Measurements from ENCODE around the gene WDR59. TPM values are rescaled to one million over a fixed set of nuclear protein-coding genes. Genes with fewer than 3 reads are reported as not detected.

Gene WDR59
- total and polyA plus RNA-seq, 2 donors from 2014 or later = 32.6 to 60.0 TPM

DNA sequence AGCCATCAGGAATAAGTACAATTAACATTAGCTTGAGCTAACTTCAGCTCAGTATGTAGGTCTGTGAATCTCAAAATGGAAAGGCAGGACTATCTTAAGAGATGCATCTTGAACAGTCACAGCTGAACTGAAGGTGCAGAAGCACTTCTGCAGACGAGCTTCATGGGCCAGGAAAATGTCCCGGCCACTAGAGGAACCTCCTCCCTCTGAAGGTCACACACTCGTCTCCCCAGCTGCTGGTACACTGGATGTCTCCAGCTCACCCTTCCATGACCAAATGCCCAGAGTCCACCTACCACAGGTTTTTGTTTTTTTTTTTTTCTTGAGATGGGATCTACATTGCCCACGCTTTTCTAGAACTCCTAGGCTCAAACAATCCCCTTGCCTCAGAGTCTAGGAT is 33.2 kb downstream of the WDR59 start:
- Histone ChIP-seq H3K9me3 (ENCODE audit: control insufficient read depth in 2 of 3, insufficient read depth in 1 of 3, low read length in 3 of 3) (no peaks in the 10 kb centered on the region), H3K9ac (ENCODE audit: low read length in 3 of 3) (no peak overlapping the region), H3K27ac (ENCODE audit: low read depth in 2 of 2, low read length in 2 of 2) (peak overlapping the region in 1 of 2 donors; percentile 51), H3K4me1 (ENCODE audit: control insufficient read depth in 2 of 3, insufficient read depth in 2 of 3, low read depth in 1 of 3, low read length in 3 of 3) (peaks cover 0 to 6% (median 0%) of the 10 kb centered on the region in 3 donors), H3K36me3 (ENCODE audit: control insufficient read depth in 2 of 3, insufficient read depth in 3 of 3, low read length in 3 of 3) (peaks cover 3 to 32% (median 12%) of the 10 kb centered on the region in 3 donors), H3K27me3 (ENCODE audit: control insufficient read depth, insufficient read depth, low read length) (no peaks in the 10 kb centered on the region), H3K4me3 (ENCODE audit: low read length in 3 of 3) (no peak overlapping the region)
- no peak for FAIRE-seq
- peak in 3 of 5 donors; percentile 20 to 62 (median 43) for DNase-seq
- TF ChIP-seq, protein P1, sequence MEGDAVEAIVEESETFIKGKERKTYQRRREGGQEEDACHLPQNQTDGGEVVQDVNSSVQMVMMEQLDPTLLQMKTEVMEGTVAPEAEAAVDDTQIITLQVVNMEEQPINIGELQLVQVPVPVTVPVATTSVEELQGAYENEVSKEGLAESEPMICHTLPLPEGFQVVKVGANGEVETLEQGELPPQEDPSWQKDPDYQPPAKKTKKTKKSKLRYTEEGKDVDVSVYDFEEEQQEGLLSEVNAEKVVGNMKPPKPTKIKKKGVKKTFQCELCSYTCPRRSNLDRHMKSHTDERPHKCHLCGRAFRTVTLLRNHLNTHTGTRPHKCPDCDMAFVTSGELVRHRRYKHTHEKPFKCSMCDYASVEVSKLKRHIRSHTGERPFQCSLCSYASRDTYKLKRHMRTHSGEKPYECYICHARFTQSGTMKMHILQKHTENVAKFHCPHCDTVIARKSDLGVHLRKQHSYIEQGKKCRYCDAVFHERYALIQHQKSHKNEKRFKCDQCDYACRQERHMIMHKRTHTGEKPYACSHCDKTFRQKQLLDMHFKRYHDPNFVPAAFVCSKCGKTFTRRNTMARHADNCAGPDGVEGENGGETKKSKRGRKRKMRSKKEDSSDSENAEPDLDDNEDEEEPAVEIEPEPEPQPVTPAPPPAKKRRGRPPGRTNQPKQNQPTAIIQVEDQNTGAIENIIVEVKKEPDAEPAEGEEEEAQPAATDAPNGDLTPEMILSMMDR (IDR thresholded peaks at IDR 0.05; ENCODE audit: borderline replicate concordance, extremely low read depth, insufficient read depth) = no peak
- intact Hi-C loops (cut with DNase I) = no loop called here

- Histone ChIP-seq H3K4me1 (ENCODE audit: control insufficient read depth in 2 of 3, insufficient read depth in 2 of 3, low read depth in 1 of 3, low read length in 3 of 3) (peaks cover 0 to 6% (median 0%) of the 10 kb centered on the region in 3 donors), H3K36me3 (ENCODE audit: control insufficient read depth in 2 of 3, insufficient read depth in 3 of 3, low read length in 3 of 3) (peaks cover 3 to 29% (median 13%) of the 10 kb centered on the region in 3 donors), H3K9ac (ENCODE audit: low read length in 3 of 3) (no peak overlapping the region), H3K27me3 (ENCODE audit: control insufficient read depth, insufficient read depth, low read length) (no peaks in the 10 kb centered on the region), H3K9me3 (ENCODE audit: control insufficient read depth in 2 of 3, insufficient read depth in 1 of 3, low read length in 3 of 3) (no peaks in the 10 kb centered on the region), H3K4me3 (ENCODE audit: low read length in 3 of 3) (no peak overlapping the region), H3K27ac (ENCODE audit: low read depth in 2 of 2, low read length in 2 of 2) (peak overlapping the region in 1 of 2 donors; percentile 9)
- DNase-seq (no peak), FAIRE-seq (no peak)
- intact Hi-C loops (cut with DNase I) = no loop called here
- TF ChIP-seq, protein P1 (IDR thresholded peaks at IDR 0.05; ENCODE audit: borderline replicate concordance, extremely low read depth, insufficient read depth) = no peak
These were observed 33.7 kb downstream of the WDR59 start for GRCh38 chr16:74951206-74951605.

DNA sequence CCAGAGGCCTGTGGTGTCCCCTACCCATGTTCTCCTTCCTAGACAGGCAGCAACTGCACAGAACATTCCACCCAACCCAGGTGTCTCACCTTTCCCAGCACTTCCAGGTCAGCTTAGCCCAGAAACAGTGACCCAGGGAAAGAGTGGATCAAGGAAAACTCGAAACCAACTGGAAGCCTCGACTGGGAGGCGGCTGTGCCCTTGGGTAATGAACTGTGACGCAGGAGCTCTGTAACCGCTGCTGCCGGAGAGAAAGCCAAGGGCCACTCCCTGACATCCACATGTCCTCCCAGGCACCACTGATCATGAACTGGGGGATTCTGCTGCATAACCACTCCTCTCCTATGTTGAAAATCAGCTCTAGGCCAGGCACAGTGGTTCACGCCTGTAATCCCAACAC is 34.4 kb downstream of the WDR59 start:
- FAIRE-seq = no peak
- no peak overlapping the region for H3K9ac ChIP-seq (ENCODE audit: low read length in 3 of 3)
- H3K4me1 ChIP-seq (ENCODE audit: control insufficient read depth in 2 of 3, insufficient read depth in 2 of 3, low read depth in 1 of 3, low read length in 3 of 3) = peaks cover 0 to 6% (median 0%) of the 10 kb centered on the region in 3 donors
- no peaks in the 10 kb centered on the region for H3K27me3 ChIP-seq (ENCODE audit: control insufficient read depth, insufficient read depth, low read length)
- TF ChIP-seq, protein P1 (IDR thresholded peaks at IDR 0.05; ENCODE audit: borderline replicate concordance, extremely low read depth, insufficient read depth) = no peak
- H3K4me3 ChIP-seq (ENCODE audit: low read length in 3 of 3) = no peak overlapping the region
- H3K27ac ChIP-seq (ENCODE audit: low read depth in 2 of 2, low read length in 2 of 2) = peak overlapping the region in 1 of 2 donors; percentile 7
- H3K9me3 ChIP-seq (ENCODE audit: control insufficient read depth in 2 of 3, insufficient read depth in 1 of 3, low read length in 3 of 3) = no peaks in the 10 kb centered on the region
- peak in 4 of 5 donors; percentile 48 to 69 (median 50) for DNase-seq
- peaks cover 3 to 26% (median 10%) of the 10 kb centered on the region in 3 donors for H3K36me3 ChIP-seq (ENCODE audit: control insufficient read depth in 2 of 3, insufficient read depth in 3 of 3, low read length in 3 of 3)
- intact Hi-C loops (cut with DNase I) = no loop called here

- Histone ChIP-seq H3K9ac (ENCODE audit: low read length in 3 of 3) (no peak overlapping the region), H3K4me1 (ENCODE audit: control insufficient read depth in 2 of 3, insufficient read depth in 2 of 3, low read depth in 1 of 3, low read length in 3 of 3) (peaks cover 0 to 6% (median 0%) of the 10 kb centered on the region in 3 donors), H3K27ac (ENCODE audit: low read depth in 2 of 2, low read length in 2 of 2) (no peak overlapping the region), H3K27me3 (ENCODE audit: control insufficient read depth, insufficient read depth, low read length) (no peaks in the 10 kb centered on the region), H3K36me3 (ENCODE audit: control insufficient read depth in 2 of 3, insufficient read depth in 3 of 3, low read length in 3 of 3) (peaks cover under 1 to 23% (median 7%) of the 10 kb centered on the region in 3 donors), H3K4me3 (ENCODE audit: low read length in 3 of 3) (no peak overlapping the region), H3K9me3 (ENCODE audit: control insufficient read depth in 2 of 3, insufficient read depth in 1 of 3, low read length in 3 of 3) (no peaks in the 10 kb centered on the region)
- intact Hi-C loops (cut with DNase I) = no loop called here
- FAIRE-seq = no peak
- DNase-seq = no peak
- TF ChIP-seq, protein P1 (IDR thresholded peaks at IDR 0.05; ENCODE audit: borderline replicate concordance, extremely low read depth, insufficient read depth) = no peak
These were observed 35.6 kb downstream of the WDR59 start for GRCh38 chr16:74949309-74949708.
